Vagina (tissue), 2 donors: ENCODE measurements around the gene DCHS2.

Experiments used
- POLR2A ChIP-seq, 2 donors: fragments of 450-650 bp; IDR thresholded peaks; one replicate each; pipeline ENCODE4 v1.6.1; 2017; ENCODE audit warnings: antibody characterized with exemption in 2 of 2, mild to moderate bottlenecking in 2 of 2, moderate library complexity in 2 of 2
- TF ChIP-seq, protein P1 (sequence below), 3 experiments: fragments of 450-650 bp in 2 of 3; fragments of 200-600 bp in 1 of 3; sonication (generic) in 1 of 3; IDR thresholded peaks; one replicate each; pipeline ENCODE4 v1.5.1; 2017 to 2019; ENCODE audit warnings: antibody characterized with exemption in 3 of 3, mild to moderate bottlenecking in 2 of 3, moderate library complexity in 2 of 3

DNA sequence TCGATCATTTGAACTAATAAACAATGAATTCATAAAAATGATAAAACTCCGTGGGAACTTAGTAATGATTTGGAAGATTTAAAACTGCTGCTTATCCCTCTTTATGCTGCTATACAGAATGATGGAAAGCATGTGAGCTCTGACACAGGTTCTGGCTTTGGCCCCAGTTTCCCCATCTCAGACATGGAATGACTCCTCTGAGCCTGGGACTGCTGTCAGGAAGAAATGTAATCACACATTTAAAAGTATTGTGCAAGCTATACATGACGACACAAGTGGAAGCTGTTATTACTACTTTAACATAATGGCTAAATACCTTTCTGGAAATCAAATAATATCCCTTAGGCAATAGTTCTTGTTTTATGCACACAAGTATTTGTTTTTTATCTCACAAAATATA lies 161.7 kb downstream of the DCHS2 start:
- TF ChIP-seq, protein P1, sequence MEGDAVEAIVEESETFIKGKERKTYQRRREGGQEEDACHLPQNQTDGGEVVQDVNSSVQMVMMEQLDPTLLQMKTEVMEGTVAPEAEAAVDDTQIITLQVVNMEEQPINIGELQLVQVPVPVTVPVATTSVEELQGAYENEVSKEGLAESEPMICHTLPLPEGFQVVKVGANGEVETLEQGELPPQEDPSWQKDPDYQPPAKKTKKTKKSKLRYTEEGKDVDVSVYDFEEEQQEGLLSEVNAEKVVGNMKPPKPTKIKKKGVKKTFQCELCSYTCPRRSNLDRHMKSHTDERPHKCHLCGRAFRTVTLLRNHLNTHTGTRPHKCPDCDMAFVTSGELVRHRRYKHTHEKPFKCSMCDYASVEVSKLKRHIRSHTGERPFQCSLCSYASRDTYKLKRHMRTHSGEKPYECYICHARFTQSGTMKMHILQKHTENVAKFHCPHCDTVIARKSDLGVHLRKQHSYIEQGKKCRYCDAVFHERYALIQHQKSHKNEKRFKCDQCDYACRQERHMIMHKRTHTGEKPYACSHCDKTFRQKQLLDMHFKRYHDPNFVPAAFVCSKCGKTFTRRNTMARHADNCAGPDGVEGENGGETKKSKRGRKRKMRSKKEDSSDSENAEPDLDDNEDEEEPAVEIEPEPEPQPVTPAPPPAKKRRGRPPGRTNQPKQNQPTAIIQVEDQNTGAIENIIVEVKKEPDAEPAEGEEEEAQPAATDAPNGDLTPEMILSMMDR (IDR thresholded peaks at IDR 0.05), result no peak
- TF ChIP-seq POLR2A (IDR thresholded peaks at IDR 0.05), result no peak
